Activated CD4-positive, alpha-beta T cell treated with anti-CD3 and anti-CD28 coated beads for 24 hours (primary cell): ENCODE measurements around the gene PSMA1.
"Not testable (repeated sequence)": the region's sequence is repeated elsewhere in the genome, so short reads cannot be mapped to it uniquely, and the experiment has no call there.

Experiments
- DNase-seq, 2 donors: peaks; one replicate each; pipeline ENCODE4 v3.0.0-alpha.2; 2020; ENCODE audit warnings: low read depth in 2 of 2

PSMA1 gene

DNA sequence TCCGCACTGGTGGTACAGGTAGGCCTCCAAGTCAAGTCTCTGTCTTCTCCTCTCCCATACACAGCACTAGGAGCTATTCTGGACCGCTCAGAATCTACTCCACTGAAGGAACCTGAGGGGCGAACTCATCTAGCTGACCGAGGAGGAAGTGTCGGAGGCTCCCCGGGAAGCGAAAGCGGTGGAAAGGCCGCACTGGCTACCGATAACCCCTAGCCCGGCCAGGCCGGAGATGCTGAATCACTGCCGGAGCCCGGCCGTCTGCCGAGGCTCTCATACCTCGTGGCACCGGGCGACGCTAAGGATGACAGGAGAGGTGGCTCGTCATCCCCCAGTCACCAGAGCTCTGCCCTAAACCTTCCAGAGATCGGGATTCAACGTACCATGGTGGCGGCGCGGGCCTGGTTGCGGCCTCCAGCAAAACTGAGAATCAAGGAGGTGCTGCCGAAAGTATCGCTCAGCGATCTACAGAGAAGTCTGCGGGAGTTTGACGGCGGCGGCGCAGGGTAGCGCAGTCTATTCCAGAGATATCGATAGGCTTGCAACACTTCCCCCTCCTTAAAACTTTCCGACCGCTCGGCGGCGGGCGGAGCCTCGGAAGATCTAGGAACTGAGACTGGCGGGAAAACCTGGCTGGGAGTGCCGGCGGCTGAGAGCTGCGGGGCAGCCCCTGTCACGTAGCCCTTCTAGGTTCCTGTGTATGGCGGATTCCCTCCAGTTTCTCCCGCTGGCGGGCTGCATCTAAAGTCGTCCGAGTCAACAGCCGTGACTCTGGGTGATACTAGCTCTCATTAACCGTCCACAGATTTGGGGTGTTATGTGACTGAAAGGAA is at the start of gene PSMA1:
PSMA1 (minus strand) TSS at position 470 of the 830 bp plus-strand sequence; CDS start at position 383, 87 bp downstream.
- peak; percentile 87 to 90 for DNase-seq

DNA sequence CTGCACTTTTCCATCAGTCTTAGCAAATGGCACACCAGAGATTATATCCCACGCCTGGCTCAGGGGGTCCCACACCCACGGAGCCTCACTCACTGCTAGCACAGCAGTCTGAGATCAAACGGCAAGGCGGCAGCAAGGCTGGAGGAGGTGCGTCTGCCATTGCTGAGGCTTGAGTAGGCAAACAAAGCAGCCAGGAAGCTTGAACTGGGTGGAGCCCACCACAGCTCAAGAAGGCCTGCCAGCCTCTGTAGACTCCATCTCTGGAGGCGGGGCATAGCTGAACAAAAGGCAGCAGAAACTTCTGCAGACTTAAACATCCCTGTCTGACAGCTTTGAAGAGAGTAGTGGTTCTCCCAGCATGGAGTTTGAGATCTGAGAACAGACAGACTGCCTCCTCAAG is 49.3 kb upstream of the PSMA1 start:
- DNase-seq, result not testable (repeated sequence)

DNA sequence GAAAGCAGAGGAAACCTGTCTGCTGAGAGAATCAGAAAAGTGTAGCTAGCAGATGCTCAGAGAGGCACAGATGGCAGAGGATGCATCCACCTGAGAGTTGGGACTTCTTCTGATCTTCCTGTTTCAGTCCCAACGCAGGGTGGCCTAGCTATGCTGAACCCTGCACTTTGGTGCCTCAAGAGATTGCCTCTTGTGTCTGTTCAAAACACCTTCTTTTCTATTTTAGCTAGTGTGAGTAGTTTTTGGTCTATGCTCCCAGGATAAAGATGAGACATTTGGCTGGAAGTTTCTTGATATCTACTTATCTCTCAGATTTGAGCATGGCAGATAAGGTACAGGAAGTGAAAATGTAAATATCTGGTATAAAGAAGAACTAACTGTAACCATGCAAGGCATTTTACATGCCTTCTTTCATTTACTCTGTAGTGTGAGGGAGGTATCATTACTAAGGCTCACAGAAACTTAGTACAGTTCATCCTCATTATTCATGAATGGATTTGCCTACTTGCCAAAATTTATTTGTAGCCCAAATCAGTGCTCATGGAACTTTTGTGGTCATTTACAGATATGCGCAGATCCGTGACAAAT is 47.0 kb upstream of the PSMA1 start:
- DNase-seq, result no peak

DNA sequence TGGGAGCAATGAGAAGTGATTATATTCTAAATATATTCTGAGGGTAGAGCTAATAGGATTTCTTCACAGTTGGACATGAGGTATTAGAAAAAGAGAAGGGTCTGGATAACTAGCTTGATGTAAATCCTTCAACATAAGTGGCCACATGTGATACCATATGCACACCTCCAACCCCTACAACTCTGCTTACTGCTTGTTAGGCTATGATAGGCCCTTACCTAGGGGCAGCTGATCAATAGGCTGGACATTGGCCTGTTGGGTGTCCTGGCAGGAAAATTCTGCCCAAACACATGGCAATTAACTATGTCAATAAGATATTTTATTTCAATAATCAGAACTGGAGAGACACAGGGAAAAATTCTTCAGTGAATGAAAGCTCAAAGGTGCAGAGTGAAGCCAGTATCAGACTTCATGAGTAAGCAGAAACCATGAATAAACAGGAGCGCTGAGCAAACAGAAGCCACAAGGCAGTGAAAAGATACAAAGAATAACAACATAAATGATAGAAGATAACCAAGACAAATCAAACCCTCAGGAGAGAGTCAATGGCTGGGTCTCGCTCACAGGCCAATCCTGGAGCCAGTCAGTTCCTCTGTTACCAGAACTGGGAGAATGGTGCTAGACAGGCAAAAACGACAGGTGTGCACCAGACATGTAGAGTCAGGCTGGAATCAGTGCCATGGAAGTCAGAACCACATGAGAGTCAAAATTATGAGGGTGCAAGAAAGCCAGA is 46.3 kb upstream of the PSMA1 start:
- DNase-seq, result no peak

DNA sequence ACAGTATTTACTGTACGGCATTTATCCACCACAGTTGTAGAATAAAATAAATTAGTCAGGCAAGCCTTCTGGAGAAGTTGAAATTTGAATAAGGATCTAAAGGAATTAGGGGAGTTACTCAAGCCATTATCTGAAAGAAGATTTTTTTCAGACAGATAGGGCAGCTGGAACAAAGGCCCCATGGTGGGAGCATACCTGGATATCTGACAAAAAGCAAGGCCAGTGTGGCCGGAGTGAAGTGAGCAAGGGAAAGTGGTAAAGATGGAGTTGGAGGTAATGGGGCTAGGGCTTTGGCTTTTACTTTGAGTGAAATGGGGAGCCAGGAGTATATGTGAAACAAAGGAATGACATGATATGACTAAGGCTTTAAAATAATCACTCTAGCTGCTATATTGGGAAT is 45.7 kb upstream of the PSMA1 start:
- no peak for DNase-seq

DNA sequence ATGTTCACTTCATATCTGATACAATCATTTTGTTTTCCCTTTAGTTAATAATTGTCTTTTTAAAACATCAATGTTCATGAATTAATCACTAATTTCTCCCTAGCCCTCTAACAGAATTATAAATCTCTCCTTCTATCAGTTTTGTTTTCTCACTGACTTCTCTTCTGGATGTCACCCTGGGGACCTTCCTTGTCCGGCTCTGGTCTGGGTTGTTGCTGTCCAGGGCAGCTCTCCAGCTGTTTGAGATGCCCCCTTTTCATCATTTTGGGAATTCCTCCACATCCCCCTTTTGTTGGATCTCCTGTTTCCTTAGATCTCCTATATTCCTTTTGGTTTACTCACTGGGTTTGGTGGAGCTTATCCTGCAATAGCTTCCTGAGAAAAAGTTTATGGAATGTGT is 35.6 kb upstream of the PSMA1 start:
- DNase-seq, result no peak

DNA sequence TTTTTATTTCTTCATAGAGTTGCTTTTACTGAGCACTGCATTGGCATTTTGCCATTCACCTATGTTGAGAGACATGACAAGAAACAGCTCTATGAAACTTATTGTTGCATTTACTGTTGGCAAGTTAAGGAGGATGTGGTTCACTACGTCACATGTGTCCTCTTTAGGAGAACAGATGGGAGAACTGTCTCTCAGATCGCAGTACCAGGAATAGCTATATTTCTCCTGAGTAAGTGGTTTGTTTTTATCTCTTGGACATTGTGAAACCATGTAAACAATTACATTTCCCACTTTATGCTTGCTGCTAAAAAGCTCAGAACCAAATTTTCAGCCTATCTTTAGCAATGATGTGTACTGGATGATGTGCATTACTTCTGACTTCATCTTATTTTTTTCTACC is 34.8 kb upstream of the PSMA1 start:
- no peak for DNase-seq

DNA sequence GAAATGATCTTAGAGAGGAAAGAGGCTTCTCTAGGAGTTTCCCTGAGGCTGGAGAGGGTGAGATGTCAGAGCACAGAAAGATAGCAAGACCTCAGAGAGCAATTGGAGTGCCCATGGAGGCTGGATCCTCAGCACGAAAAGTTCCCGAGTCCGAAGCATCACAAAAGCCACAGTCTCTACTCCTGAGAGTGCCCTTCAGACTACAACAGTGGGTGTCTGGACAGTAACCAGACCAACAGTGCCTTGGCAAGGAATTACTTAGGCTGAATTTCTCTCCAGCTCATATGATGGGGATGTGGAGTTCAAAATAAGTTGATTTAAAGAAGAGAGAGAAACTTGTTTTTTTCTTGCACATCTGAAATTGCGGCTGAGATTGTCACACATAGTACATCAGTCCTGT is 31.9 kb upstream of the PSMA1 start:
- no peak for DNase-seq

DNA sequence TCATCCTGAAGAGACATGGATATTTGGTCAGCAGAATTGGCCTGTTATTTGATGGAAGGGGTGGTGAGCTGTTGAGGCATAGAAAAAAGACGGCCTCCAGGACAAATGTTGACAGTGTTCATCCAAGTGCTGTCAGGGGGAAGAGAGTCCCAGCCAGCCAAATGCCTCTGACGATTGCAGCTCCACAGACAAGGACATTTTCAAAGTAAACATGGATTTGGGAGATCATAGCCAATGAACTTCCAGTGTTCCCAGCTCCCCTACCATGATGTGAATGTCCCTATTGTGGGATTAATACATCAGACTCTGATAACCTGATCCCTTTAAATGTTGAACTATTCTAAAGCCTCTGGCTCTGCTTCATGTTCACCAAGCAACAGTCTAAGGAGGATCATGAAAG is 31.2 kb upstream of the PSMA1 start:
- DNase-seq, result no peak

DNA sequence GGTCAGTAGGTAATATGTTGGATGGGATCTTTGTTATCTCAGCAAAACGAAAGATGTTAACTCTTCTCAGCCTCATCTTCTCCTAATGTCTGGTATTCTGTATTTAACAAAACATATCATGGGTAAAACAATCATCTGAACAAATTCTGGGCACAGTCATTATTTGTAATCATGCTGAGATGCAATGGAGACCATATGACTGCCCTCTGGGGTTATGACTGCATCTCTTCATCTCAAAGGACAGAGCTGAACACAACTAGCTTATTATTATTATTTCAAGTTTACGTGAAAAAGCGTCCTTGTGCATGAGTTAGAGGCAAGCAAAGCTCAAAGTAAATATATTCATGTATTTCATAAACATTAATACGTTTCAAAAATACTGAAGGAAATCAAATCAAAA is 29.7 kb upstream of the PSMA1 start:
- DNase-seq, result no peak

DNA sequence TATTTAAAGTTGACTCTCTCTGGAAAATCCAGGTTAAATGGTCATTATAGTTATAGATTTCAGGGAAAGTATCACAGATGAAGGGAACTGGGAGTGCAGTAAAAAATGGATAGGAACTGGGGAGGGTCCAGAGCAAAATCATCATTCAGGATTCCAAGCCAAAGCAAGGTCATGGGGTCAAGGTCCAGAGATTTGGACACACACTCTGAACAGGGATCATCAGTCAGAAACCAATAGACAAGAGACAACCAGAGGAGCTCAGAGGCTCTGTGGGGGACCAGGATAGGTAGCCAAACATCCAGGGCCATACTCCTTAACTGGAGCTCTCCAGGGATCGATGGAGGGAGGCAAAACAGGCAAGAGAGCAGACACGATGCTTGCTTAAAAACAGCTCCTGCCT is 27.3 kb upstream of the PSMA1 start:
- no peak for DNase-seq

DNA sequence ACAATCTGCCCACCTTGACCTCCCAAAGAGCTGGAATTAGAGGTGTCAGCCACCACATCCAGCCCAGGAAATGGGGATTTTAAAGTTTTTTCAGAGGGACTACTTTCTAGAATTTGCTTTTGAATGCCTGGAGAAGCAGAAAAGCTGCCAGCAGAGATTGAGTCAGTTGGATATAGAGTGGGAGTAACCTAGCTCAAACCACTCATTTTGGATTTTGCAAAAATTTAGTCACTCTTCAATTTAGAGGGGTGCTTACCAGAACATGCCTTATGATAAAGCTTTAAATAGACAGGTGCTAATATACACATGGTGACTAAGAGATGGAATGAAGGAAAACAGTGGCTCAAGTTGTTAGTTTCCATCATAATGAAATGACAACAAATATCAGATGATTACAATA is 26.5 kb upstream of the PSMA1 start:
- no peak for DNase-seq

DNA sequence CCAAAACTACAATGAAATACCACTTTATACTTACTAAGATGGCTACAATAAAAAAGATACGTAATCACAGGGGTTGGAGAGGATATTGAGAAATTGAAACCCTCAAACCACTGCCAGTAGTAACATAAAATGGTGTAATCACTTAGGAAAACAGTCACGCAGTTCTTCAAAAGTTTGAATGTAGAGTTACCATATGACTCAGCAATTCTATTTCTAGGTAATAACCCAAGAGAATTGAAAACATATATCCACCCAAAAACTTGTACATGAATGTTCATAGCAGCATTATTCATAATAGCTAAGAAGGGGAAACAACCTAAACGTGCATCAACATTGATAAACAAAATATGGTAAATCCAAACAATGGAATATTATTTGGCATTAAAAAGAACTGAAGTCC is 24.4 kb upstream of the PSMA1 start:
- no peak for DNase-seq

DNA sequence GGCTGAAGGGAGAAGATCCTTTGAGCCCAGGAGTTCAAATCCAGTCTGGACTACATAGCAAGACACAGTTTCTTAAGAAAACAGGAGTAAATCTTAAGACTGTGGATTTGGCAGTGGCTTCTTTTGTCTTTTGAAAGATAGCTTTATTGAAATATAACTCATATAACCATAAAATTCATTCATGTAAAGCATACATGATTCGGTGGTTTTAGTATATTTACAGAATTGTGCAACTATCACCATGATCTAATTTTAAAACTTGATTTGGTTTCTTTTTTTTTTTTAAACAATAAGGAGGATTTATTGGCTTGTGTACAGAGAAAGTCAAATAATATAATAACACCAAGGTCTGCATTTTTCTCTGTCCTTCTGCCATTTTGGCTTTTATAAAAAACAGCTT is 23.1 kb upstream of the PSMA1 start:
- no peak for DNase-seq

DNA sequence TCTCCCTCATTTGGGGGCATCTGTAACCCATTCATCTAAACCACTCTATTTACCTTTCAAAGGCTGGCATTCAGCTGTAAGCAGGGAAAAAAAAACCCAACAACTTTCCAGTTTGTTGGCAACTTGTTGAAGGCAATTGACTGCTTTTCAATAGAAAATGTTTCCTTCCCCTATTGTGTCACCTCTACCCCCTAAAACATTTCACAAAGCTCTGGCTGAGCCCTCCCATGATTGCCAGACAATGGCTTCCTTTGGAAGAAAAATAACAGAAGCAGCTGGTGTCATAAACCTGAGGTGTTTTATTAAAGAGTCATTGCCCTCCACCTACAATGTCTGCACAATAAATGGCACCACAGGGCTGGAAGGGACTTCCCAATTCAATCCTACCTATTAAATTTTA is 22.1 kb upstream of the PSMA1 start:
- DNase-seq, result no peak

DNA sequence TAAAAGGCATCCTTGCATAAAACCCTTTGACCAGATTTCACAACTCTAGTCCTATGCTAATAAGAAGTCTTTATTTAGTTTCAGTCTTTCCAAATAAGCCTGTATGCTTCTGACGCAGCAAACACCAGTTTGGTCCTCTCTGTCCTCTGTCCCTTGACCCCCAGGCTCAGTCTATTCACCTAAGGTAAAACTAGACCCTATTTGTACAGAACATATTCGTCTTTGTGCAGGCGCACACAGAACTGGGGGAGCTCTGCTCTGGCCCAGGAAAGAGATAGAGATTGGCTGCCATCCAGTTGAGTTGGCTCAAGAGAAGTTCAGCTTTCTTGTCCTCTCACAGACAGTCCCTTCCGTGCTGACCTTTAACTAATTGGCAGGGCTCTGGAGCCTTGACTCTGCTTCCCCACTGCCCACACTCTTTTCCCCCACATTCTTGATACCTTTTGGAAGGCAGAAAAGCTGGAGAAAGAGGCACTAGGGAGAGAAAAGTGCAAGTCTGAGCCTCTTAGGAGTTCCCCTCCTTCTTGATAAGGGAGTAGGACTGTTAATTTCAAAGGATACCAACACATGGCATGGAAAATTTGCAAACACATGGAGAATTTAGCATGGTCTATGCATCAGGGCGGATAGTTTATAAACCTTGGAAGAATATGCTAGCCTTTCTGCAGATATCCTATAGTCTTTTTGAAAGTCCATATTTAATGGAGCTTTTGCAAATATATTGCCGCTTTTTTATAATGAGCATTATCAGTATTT is 21.2 kb upstream of the PSMA1 start:
- no peak for DNase-seq

DNA sequence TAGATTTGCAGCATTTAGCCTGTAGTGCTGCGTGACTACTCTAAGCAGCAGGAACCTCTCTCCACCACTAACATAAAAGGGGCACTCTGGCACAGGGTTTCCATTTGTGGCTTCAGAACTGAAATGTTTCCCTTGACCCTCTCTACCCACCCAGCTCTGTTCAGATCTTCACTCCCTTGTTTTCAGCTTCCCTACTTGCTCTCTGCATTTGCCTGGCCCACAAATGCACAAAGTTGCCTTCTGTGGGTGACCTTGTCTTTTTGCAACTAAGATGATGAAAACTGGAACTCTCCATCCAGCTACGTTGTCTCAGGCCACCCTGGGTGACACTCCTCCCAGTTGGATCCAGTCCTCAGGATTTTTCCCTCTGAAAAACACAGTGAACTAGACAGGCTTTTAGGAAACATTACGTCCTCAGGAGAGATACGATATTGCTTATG is 19.8 kb upstream of the PSMA1 start:
- no peak for DNase-seq

DNA sequence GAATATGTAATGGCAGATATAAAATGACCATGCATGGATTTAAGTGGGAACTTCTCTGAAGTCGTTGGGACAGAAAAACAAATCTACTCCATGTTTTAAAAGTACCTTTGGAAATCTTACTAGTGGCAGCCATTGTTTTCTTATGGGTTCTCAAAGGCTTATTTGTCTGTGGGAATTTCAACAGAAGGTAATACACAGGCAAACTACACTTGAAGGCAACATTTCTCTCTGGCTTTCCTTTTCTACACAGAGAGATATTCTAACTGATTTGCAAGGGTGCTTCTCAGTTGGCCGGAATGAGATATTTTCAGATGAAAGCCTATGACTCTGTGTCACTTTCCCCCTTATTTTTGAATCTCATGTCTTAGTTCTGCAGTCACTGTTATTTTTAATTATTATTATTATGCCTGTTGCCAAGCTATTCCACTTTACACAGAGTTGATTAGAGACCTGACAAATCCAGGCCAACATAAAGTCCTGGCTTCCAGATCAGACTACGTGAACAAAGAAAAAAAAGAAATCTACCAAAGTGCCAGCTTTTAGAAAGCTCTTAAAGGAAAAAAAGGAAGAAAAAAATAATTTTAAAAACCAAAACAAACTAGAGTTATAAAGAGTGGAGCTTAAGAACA is 18.9 kb upstream of the PSMA1 start:
- DNase-seq, result no peak

DNA sequence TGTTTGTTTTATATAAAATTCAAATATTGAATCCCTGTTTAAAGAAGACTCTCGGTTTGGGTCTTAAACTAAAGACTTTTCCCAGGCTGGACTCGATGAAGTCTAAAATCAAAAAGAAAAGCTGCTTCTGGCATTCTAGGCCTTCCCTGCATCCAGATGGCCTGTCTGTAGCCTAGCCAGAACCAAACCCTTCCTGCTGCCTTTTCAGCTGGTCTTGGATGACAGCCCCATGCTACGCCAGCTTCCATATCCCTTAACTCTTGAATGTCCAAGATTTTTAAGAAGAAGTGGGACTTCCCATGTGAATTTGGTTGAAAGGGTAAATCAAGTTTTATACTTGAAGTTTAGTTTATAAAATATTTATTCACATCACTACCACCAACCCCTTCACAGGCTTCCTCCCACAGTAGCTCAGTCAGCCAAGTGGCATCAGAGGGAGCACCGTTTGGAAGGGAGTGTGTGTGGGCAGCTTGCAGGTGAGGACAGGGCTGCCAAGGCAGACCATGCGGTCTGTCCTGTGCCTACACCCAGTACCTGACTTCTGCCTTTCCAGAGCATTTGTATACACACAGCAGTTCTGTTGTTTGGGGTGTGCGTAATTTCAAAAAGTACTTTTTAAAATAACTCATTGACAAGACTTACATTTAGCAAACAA is 18.2 kb upstream of the PSMA1 start:
- no peak for DNase-seq

DNA sequence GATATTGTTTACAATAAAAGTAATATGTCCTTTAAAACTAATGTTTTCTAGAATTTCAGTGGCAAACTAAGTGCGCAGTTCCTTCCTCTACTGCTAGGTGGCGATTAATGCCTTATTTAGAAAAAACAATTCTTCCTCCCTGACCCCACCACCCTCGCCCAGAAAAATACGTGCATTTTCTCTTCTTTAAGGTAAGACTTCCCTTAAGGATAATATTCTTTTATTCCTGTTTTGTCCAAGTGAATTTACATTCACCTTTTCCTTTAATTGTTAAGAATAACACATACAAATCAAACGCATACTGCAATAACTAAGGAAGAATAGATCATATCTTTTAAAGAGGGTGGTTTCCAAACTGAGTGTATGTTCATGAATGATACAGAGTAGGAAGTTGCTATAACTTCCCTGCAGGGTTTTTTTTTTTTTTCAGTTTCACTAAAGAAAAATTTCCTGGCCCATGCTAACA is 17.0 kb upstream of the PSMA1 start:
- peak; percentile 4 to 38 for DNase-seq

DNA sequence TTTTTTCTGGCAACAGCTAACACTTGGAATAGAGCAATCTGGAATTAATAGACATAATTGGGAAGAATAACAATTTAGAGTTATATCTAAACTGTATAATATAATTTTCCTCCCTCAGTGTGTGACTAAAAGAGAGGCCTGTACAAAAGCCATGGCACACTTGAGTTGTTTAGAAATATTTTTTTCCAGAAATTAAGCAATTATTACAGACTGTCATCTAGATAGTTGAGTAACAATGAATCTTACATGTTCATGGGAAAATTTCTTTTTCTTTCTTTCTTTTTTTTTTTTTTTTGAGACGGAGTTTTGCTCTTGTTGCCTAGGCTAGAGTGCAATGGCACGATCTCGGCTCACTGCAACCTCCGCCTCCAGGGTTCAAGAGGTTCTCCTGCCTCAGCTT is 15.0 kb upstream of the PSMA1 start:
- not testable (repeated sequence) for DNase-seq
